K562 (cell line): ENCODE results near the gene FAM199X. TPM values are rescaled to one million over a fixed set of nuclear protein-coding genes. Genes with fewer than 3 reads are reported as not detected.

Experiments
- CHCHD3 ChIP-seq: fragments of 250-450 bp; sonication (Bioruptor Pico); IDR thresholded peaks from 2 replicates; pipeline ENCODE4 v2.1.2; 2022; ENCODE audit warnings: mild to moderate bottlenecking
- KLF16 ChIP-seq: IDR thresholded peaks from 2 replicates; pipeline ENCODE4 v1.6.1; 2016; ENCODE audit warnings: antibody characterized with exemption
- MBD2 ChIP-seq: sonication (generic); IDR thresholded peaks from 2 replicates; pipeline ENCODE4 v1.6.1; 2016; ENCODE audit warnings: low read depth, borderline replicate concordance
- NBN ChIP-seq: fragments of 450-650 bp; IDR thresholded peaks from 2 replicates; pipeline ENCODE4 v1.6.1; 2016; ENCODE audit warnings: low read depth, mild to moderate bottlenecking
- PURB ChIP-seq: sonication (generic); formaldehyde crosslinking; IDR thresholded peaks from 2 replicates; pipeline ENCODE4 v1.9.0; 2021; ENCODE audit warnings: low read depth, mild to moderate bottlenecking, missing genetic modification reagents
- RFX7 ChIP-seq: fragments of 250-450 bp; sonication (Bioruptor Pico); IDR thresholded peaks from 2 replicates; pipeline ENCODE4 v1.5.1; 2021; ENCODE audit warnings: mild to moderate bottlenecking
- XRCC3 ChIP-seq: fragments of 450-650 bp; IDR thresholded peaks from 2 replicates; pipeline ENCODE4 v1.6.1; 2017; ENCODE audit warnings: mild to moderate bottlenecking, moderate library complexity
- ZKSCAN3 ChIP-seq: fragments of 250-450 bp; sonication (Bioruptor Pico); IDR thresholded peaks from 2 replicates; pipeline ENCODE4 v1.4.0; 2020
- ZNF134 ChIP-seq: fragments of 250-450 bp; sonication (Bioruptor Pico); conservative IDR thresholded peaks from 2 replicates; pipeline ENCODE4 v1.4.0; 2020
- ZNF431 ChIP-seq: sonication (generic); formaldehyde crosslinking; IDR thresholded peaks from 2 replicates; pipeline ENCODE4 v1.8.0; 2022; ENCODE audit warnings: mild to moderate bottlenecking, missing genetic modification reagents
- ZNF668 ChIP-seq: fragments of 250-450 bp; sonication (Bioruptor Pico); IDR thresholded peaks from 2 replicates; pipeline ENCODE4 v1.8.0; 2022; ENCODE audit warnings: mild to moderate bottlenecking, inconsistent platforms
- polyA plus RNA-seq, 8 experiments: library from polyadenylated mRNA; depleted of rRNA in 4 of 8; stranded (reverse) in 5 of 8; unstranded in 3 of 8; fragments of >200 nt; fragmentation: Nextera tagmentation in 2 of 8; fragmentation: Illumina TruSeq in 1 of 8; extraction: Ambion mirVana in 2 of 8; extraction: Trizol in 1 of 8; gene quantifications; 2 replicates each; pipeline versions ENCODE4 v1.2.1 to v1.2.3, GENCODE V29; 2011 to 2014; ENCODE audit warnings: inconsistent platforms in 1 of 8, missing spikeins in 1 of 8
- total RNA-seq, 7 experiments: library from RNA; depleted of rRNA in 6 of 7; stranded (reverse); fragments of >200 nt in 6 of 7; fragmentation: Illumina TruSeq in 2 of 7; extraction: Trizol in 2 of 7; gene quantifications; 2 replicates each; pipeline versions ENCODE4 v1.2.1 to v1.2.3, GENCODE V29; 2011 to 2021; ENCODE audit warnings: low replicate concordance in 1 of 7
- TF ChIP-seq, protein P1 (sequence below), 2 experiments: fragments of 450-650 bp; IDR thresholded peaks; 2 replicates each; pipeline ENCODE4 v1.6.1; 2016; ENCODE audit warnings: mild to moderate bottlenecking in 2 of 2, borderline replicate concordance in 1 of 2, low read depth in 1 of 2, moderate library complexity in 1 of 2
- TF ChIP-seq, protein P2 (sequence below): fragments of 250-450 bp; sonication (Bioruptor Pico); IDR thresholded peaks from 2 replicates; pipeline ENCODE4 v1.5.1; 2021; ENCODE audit warnings: mild to moderate bottlenecking
- TF ChIP-seq, protein P3 (sequence below): fragments of 250-450 bp; sonication (Bioruptor Pico); IDR thresholded peaks from 2 replicates; pipeline ENCODE4 v1.6.1; 2021; ENCODE audit warnings: mild to moderate bottlenecking

The FAM199X gene
- total and polyA plus RNA-seq, 9 of the 15 experiments (the other 6 are each of a cell fraction or from before 2014, with no cell fraction given): 4.6 to 22.2 (median 13.7) TPM

- TF ChIP-seq, protein P1, sequence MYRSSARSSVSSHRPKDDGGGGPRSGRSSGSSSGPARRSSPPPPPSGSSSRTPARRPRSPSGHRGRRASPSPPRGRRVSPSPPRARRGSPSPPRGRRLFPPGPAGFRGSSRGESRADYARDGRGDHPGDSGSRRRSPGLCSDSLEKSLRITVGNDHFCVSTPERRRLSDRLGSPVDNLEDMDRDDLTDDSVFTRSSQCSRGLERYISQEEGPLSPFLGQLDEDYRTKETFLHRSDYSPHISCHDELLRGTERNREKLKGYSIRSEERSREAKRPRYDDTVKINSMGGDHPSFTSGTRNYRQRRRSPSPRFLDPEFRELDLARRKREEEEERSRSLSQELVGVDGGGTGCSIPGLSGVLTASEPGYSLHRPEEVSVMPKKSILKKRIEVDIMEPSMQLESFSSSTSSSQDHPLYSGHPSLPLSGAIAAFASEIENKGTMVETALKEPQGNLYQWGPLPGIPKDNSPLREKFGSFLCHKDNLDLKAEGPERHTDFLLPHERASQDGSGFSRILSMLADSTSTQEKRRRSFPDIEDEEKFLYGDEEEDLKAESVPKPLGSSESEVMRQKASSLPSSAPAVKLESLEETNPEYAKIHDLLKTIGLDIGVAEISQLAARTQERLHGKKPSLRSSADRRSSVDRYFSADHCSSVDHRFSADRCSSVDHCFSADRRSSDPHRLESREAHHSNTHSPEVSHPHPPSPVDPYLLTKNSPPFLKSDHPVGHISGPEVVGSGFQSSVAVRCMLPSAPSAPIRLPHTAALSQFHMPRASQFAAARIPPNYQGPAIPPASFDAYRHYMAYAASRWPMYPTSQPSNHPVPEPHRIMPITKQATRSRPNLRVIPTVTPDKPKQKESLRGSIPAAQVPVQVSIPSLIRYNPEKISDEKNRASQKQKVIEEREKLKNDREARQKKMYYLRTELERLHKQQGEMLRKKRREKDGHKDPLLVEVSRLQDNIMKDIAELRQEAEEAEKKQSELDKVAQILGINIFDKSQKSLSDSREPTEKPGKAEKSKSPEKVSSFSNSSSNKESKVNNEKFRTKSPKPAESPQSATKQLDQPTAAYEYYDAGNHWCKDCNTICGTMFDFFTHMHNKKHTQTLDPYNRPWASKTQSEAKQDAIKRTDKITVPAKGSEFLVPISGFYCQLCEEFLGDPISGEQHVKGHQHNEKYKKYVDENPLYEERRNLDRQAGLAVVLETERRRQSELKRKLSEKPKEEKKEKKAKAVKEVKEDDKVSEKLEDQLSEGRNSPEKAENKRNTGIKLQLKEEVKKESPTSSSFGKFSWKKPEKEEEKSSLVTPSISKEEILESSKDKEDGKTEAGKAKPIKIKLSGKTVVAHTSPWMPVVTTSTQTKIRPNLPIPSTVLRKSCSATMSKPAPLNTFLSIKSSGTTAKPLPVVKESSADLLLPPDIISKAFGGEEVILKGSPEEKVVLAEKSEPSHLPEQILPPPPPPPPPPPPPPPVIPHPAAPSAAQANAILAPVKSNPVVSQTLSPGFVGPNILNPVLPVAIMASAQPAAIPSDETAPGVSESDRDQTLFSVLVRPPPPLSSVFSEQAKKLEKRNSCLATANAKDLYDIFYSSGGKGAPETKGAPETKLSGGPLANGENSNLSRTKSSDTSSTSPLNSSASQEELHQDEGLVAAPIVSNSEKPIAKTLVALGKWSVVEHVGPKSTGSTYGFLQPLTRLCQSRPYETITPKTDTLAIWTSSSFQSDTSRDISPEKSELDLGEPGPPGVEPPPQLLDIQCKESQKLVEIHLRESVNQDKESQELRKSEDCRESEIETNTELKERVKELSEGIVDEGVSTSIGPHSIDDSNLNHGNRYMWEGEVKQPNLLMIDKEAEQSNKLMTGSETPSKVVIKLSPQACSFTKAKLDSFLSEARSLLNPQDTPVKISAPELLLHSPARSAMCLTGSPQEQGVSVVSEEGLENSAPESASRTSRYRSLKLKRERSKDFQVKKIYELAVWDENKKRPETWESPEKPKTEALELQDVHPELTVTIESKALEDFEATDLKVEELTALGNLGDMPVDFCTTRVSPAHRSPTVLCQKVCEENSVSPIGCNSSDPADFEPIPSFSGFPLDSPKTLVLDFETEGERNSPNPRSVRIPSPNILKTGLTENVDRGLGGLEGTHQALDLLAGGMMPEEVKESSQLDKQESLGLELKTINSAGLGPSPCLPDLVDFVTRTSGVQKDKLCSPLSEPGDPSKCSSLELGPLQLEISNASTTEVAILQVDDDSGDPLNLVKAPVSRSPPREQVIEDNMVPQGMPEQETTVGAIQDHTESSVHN (IDR thresholded peaks at IDR 0.05; ENCODE audit: borderline replicate concordance in 1 of 2, low read depth in 1 of 2): no peak
- TF ChIP-seq, protein P2, sequence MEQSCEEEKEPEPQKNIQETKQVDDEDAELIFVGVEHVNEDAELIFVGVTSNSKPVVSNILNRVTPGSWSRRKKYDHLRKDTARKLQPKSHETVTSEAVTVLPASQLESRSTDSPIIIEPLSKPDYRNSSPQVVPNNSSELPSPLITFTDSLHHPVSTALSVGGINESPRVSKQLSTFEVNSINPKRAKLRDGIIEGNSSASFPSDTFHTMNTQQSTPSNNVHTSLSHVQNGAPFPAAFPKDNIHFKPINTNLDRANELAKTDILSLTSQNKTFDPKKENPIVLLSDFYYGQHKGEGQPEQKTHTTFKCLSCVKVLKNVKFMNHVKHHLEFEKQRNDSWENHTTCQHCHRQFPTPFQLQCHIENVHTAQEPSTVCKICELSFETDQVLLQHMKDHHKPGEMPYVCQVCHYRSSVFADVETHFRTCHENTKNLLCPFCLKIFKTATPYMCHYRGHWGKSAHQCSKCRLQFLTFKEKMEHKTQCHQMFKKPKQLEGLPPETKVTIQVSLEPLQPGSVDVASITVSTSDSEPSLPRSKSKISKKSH (CRISPR knock-in tag): no peak
- no peak for TF ChIP-seq ZKSCAN3 (CRISPR knock-in tag)
- TF ChIP-seq XRCC3: no peak
- TF ChIP-seq ZNF668 (CRISPR knock-in tag): no peak
- peak; percentile 77; the same call in 1 of the 2 replicates for TF ChIP-seq NBN
- TF ChIP-seq PURB (CRISPR knock-in tag): no peak
- no peak for TF ChIP-seq KLF16
- no peak for TF ChIP-seq ZNF431 (CRISPR knock-in tag)
- TF ChIP-seq, protein P3, sequence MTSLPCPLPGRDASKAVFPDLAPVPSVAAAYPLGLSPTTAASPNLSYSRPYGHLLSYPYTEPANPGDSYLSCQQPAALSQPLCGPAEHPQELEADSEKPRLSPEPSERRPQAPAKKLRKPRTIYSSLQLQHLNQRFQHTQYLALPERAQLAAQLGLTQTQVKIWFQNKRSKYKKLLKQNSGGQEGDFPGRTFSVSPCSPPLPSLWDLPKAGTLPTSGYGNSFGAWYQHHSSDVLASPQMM (CRISPR knock-in tag): no peak
- TF ChIP-seq CHCHD3: no peak
- peak; percentile 72 for TF ChIP-seq MBD2
- no peak for TF ChIP-seq ZNF134
- no peak for TF ChIP-seq RFX7 (CRISPR knock-in tag)
Measured at GRCh38 chrX:104156630-104157529, 9.4 kb upstream of the FAM199X start, which contains the start of gene SLC25A53 (continued).
